ENCODE measurements around the gene CACNA2D2.

The CACNA2D2 gene

DNA sequence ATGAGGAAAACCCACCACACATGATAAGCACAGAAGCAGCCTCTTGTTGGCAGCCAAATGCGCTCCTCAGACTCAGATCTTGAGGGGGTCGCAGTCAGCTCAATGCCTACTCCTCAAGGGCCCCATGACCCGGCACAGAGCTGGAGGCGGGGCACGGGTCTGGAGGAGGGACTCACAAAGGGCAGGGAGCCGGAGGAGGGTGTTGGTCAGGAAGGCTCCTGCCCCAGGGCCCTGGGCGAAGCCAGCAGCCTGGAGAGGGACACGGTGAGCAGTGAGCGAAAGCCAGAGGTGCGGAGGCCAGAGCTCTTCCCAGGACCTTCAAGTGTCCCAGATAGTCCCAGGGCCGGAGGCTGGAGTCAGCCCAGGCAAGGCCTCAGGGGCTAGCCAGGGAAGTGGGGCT lies 9.8 kb downstream of the CACNA2D2 start:
- DNase-seq, result no peak

GRCh38 chr3:50493086-50493485 lies 10.3 kb downstream of the CACNA2D2 start:
- DNase-seq, result no peak

DNA sequence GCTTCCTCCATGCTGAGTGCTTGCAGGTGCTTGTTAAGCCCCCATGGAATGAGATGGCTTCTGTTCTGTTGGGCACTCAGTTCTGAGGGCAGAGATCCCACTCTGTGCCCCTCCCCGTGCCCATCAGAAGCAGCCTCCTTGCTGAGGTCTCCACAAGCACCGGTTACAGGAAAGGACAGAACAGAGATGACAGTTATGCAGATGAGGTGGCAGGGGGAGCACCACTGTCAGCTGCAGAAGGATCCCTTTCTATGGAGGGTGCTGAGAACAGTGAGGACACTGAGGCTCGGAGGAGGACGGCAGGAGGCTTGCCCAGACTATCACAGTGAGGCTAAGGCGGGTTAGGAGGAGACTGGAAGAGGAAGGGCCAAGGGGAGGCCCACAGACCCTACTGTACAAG lies 12.4 kb downstream of the CACNA2D2 start:
- no peak for DNase-seq

DNA sequence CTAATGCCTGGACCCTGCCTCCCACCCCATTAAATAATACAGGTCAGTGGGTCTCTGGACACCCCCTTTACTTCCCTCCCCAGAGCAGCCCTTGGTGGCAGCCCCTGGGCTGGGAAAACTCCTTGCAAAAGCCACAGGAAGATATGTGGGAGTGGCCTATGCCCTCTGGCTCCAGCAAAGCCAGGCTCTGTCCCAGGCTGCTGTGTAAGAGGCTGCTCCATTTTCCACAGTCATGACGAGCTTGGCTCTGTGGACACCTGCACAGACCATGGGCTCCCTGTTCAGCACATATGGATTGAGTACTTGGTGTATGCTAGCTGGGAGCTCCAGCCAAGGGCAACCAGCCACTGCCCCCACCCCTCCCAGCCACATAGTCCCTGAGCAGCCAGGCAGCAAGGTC lies 13.0 kb downstream of the CACNA2D2 start:
- no peak for DNase-seq

DNA sequence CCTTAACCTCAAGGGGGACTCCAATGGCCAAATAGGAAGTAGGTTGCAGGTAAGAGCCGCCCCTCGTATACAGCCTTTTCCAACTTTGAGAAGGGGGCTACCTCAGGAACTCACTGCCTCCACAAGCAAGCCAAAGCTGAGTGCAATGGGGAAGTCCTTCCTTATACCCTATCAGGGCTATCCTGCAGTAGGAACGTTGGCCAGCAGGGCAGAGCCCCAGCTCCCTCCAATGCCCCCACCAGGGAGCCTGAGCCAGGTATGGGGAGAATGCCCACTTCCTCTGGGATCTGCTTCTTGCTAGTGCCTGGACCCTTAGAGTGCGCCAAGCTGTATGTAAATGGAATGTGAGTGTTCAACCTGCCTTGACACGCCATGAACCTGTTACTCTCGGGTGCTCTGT lies 16.3 kb downstream of the CACNA2D2 start:
- no peak for DNase-seq

GRCh38 chr3:50486219-50486888 lies 17.1 kb downstream of the CACNA2D2 start:
- no peak for DNase-seq

DNA sequence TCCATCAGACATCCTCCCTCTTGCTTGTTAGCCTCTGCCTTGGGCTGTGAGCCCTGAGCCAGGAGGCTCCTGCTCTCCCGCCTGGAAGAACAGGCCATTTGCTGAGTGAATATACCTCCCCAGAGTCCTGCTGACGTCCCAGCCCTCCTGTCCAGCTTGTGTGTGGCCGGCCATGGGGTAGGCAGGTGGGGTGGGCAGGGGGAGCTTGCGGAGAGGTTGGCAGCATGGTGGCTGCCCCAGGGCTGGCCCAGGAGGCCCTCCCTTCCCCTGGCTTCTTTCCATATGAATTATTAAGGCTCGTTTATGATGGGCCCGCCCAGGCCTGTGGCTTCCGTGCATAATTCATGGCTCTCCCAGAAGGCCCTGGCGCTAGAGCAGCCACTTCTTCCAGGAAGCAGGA lies 18.7 kb downstream of the CACNA2D2 start:
- DNase-seq, result no peak

GRCh38 chr3:50483374-50483773 lies 20.1 kb downstream of the CACNA2D2 start:
- DNase-seq, result no peak

DNA sequence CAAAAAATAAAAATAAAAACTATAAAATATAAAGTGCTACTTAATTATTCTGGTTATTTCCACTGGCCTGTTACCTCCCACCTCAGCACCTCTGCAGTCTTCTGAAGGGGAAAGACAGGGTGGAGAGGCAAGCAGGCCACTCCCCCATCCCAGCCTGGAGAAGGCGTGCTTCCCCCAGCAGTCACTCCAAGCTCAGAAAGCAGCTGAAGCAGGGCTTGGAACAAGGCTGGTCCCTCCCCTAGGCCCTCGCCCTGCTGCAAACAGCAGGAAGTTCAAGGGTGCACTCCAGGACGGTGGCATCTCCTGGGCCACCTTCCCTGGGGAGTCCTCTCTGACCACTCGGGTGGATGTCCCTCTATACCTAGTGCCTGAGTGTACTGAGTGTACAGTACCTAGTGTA lies 21.4 kb downstream of the CACNA2D2 start:
- no peak for DNase-seq

GRCh38 chr3:50480471-50480870 lies 23.0 kb downstream of the CACNA2D2 start:
- DNase-seq, result no peak

DNA sequence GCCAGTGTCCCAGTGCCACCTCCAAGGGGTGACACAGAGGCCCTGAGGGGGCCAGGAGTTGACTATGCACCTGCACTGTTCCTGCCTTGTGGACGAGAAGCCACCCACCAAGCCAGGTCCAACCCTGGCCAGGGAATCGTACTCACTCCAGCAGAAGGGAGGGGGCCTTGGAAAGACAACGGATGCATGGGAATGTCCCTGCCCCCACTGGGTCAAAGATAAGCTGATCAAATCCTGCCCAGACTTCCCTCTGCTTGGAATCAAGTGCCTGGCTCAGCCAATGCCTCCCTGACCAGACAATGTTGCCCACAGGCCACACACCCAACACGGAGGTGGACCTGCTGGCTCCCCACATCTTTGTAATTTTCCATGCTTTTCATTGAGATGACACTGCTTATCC lies 23.9 kb downstream of the CACNA2D2 start:
- no peak for DNase-seq

DNA sequence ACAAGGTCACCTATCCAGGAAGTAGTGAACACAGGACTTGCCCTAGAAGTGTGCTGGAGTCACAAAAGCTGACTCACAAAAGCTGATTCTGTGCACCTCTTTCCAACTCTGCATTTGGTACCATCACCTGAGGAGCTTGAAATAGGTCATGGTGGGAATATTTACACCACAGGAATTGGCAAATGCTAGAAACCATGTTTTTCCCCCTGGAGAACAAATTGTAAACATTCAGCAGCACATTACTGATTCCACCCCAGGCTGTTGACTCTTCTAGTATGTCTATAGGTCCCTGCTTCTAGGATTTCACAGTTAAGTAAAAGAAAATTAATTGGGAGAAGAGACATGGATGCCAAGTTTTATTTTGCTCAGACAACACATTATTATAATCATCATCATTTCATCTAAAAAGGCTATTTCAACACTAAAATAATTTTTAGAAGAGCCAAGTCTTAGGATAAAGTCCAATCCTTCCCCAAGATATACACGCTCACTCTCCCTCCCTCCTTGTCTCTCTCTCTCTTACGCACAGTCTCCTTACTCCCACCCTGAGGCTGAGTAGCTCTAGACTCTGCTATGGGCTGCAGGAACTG lies 24.7 kb downstream of the CACNA2D2 start:
- DNase-seq, result no peak

DNA sequence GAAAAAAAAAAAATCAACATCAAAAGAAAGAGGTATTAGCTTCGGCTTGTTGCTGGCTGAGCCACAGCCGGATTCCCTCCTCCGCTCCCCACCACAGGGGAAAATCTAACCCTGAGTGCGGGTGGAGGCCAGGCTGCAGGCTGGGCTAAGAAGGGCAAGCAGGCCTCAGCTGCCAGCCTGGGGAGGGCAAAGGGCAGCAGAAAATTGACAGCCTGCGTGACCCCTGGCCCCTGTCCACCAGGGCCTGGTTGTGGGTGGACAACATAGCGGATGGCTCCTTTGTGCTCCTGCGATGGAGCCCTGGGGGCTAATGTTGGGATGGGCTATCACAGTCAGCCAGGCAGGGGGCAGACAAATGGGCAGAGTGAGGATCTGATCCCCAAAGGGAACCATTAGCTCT lies 25.4 kb downstream of the CACNA2D2 start:
- no peak for DNase-seq

DNA sequence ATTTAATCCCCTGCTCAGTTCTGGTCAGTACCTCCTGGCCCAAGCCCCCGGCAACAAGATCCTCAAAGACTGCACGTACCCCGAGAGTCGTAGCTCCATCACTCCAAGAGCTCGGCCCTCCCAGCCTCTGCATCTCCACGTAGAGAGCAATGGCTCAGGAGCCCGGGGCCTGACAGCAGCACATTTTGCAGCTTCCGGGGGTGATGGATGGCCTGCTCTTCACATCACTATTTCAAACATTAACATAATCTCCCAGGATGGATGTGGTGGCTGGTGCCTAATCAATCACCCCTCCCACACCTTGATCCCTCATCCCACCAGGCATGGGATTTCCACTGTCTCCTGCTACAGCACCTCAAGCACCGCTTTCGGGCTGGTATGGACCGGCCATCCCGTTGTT lies 28.1 kb downstream of the CACNA2D2 start:
- no peak for DNase-seq

GRCh38 chr3:50474717-50475116 lies 28.7 kb downstream of the CACNA2D2 start:
- DNase-seq, result no peak

- DNase-seq, result no peak
These were observed 29.7 kb downstream of the CACNA2D2 start for GRCh38 chr3:50473768-50474167.

GRCh38 chr3:50472958-50473357 lies 30.5 kb downstream of the CACNA2D2 start:
- DNase-seq, result no peak

DNA sequence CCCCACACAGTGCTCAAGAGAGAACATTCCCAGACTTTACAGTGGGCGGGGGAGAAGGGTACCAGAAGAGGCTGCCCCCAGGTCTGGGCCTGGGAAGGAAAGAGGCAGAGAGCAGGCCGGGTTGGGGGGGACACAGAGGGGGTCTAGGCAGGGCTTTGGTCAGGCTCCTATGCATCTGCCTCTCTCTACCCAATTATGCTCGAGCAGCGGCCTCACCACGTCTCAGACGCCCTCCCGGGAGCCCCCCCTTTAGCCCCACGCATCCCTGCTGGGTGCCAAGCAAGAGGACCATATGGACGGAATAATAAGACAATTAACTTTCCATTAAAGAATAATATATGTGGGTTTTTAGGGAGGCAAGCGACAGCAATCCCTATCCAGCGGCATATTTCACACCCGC lies 32.8 kb downstream of the CACNA2D2 start:
- no peak for DNase-seq

DNA sequence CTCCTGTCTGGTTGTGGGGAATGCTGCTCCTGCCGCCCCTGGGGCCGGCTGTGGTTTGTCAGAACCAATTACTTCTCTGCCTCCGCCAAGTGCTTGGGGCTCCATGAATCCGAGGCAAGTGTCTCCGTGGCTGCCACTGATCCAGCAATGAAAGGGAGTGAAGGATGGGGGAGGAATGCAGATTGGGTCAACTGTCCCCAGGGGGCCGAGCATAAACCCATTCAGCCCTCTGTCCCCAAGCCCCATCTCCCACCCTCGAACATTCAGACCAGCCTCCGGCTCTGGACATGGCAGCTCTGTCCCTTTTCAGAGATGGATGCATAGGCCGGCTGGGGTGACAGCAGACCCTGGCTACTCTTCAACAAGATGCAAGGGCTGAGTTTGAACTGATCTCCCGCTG lies 35.5 kb downstream of the CACNA2D2 start:
- no peak for DNase-seq

GRCh38 chr3:50466177-50466576 lies 37.3 kb downstream of the CACNA2D2 start:
- DNase-seq, result no peak

- DNase-seq, result no peak
These were observed 38.9 kb downstream of the CACNA2D2 start for GRCh38 chr3:50464569-50464968.

DNA sequence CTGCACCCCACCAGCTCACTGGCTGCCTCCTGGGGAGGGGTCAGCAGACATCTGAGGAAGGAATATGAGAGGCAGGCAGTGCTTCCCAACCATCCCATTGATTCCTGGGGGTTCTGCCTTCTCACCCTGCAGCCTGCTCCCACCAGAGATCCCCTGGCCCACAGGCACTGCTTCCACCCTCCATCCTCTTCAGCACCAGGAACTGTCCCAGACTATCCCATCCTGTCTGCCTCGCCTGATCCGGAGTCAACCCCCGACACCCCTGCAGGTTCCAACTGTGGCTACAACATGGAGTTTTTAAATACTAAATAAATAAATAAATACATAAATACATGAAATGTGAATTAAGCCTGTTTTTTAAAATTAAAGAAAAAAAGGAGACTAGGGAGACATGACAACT lies 43.6 kb downstream of the CACNA2D2 start:
- DNase-seq, result no peak

DNA sequence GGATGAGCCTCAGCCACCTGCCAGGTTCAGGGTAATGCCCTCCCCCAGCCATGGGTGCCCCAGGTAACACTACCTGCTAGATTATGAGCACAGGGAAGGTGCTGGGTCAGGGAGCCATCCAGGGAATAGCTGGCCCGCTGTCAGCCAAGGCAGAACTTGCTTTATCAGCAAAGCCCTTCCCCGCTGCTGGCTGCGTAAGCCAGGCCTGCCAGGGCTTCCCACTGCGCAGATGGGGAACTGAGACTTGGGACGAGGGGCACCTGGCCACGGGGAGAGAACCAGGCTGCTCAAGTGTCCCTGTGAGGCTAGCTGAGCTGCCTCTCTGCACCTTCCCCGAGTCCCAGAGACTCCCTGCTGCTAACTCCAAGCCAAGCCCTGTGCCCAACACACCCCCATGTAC lies 45.4 kb downstream of the CACNA2D2 start:
- no peak for DNase-seq

GRCh38 chr3:50455161-50456018 lies 48.0 kb downstream of the CACNA2D2 start:
- no peak for DNase-seq

Measured in activated CD4-positive, alpha-beta T cell treated with anti-CD3 and anti-CD28 coated beads for 4 hours (primary cell).